K562 (cell line): ENCODE results near the gene NBR1. TPM values are rescaled to one million over a fixed set of nuclear protein-coding genes. Genes with fewer than 3 reads are reported as not detected.

ENCODE experiments used
- ARID3A ChIP-seq: IDR thresholded peaks from 2 replicates; pipeline ENCODE4 v1.6.1; 2012; ENCODE audit warnings: low read depth, low read length, improper control_type of control experiment, borderline replicate concordance
- C11orf30 ChIP-seq: fragments of 450-650 bp; IDR thresholded peaks from 2 replicates; pipeline ENCODE4 v1.6.1; 2016; ENCODE audit warnings: low read depth, mild to moderate bottlenecking
- ELF2 ChIP-seq: fragments of 250-450 bp; sonication (Bioruptor Pico); IDR thresholded peaks from 2 replicates; pipeline ENCODE4 v1.5.0; 2021; ENCODE audit warnings: mild to moderate bottlenecking
- FOXO4 ChIP-seq: fragments of 450-650 bp; formaldehyde crosslinking; IDR thresholded peaks from 2 replicates; pipeline ENCODE4 v1.4.0; 2020; ENCODE audit warnings: mild to moderate bottlenecking, moderate library complexity
- GATA2 ChIP-seq: sonication (generic); formaldehyde crosslinking; IDR thresholded peaks from 2 replicates; pipeline ENCODE4 v1.4.0; 2020; ENCODE audit warnings: mild to moderate bottlenecking, missing genetic modification reagents
- GMEB1 ChIP-seq: fragments of 250-450 bp; sonication (Bioruptor Pico); IDR thresholded peaks from 2 replicates; pipeline ENCODE4 v1.4.0; 2020; ENCODE audit warnings: mild to moderate bottlenecking
- HOXB6 ChIP-seq: fragments of 250-450 bp; sonication (Bioruptor Pico); IDR thresholded peaks from 2 replicates; pipeline ENCODE4 v1.5.1; 2022; ENCODE audit warnings: mild to moderate bottlenecking, borderline replicate concordance
- ID3 ChIP-seq, 2 experiments: fragments of 250-450 bp in 1 of 2; fragments of 450-650 bp in 1 of 2; sonication (Bioruptor Pico) in 1 of 2; IDR thresholded peaks; 2 replicates each; pipeline versions ENCODE4 v1.6.1 to v1.8.0; 2016 to 2021; ENCODE audit warnings: mild to moderate bottlenecking in 2 of 2, moderate library complexity in 2 of 2, missing compliant biosample characterization in 1 of 2, missing genetic modification characterization in 1 of 2
- MTA3 ChIP-seq: fragments of 450-650 bp; formaldehyde crosslinking; IDR thresholded peaks from 2 replicates; pipeline ENCODE4 v1.6.1; 2017; ENCODE audit warnings: mild to moderate bottlenecking, borderline replicate concordance
- NFE2L1 ChIP-seq: fragments of 450-650 bp; IDR thresholded peaks from 2 replicates; pipeline ENCODE4 v1.6.1; 2016; ENCODE audit warnings: missing genetic modification characterization, low read depth, mild to moderate bottlenecking, missing compliant biosample characterization, moderate library complexity, borderline replicate concordance
- NR2C1 ChIP-seq, 2 experiments: fragments of 450-650 bp; IDR thresholded peaks; 2 replicates each; pipeline ENCODE4 v1.6.1; 2017; ENCODE audit warnings: mild to moderate bottlenecking in 2 of 2, antibody characterized with exemption in 1 of 2, inconsistent platforms in 1 of 2, missing compliant biosample characterization in 1 of 2, missing genetic modification characterization in 1 of 2
- SMAD4 ChIP-seq: fragments of 250-450 bp; sonication (Bioruptor Pico); conservative IDR thresholded peaks from 2 replicates; pipeline ENCODE4 v1.8.0; 2021; ENCODE audit warnings: inconsistent platforms, mild to moderate bottlenecking, moderate library complexity
- SPI1 ChIP-seq: IDR thresholded peaks from 2 replicates; pipeline ENCODE4 v1.6.1; 2011; ENCODE audit warnings: low read depth, low read length, control low read depth, borderline replicate concordance
- TFE3 ChIP-seq: fragments of 450-650 bp; formaldehyde crosslinking; IDR thresholded peaks from 2 replicates; pipeline ENCODE4 v1.4.0; 2020; ENCODE audit warnings: mild to moderate bottlenecking, mixed read lengths
- YY1 ChIP-seq, 3 experiments: IDR thresholded peaks; 2 replicates each; pipeline ENCODE4 v1.6.1; 2011; ENCODE audit warnings: low read length in 2 of 3, mild to moderate bottlenecking in 2 of 3, moderate library complexity in 2 of 3, borderline replicate concordance in 1 of 3, control low read depth in 1 of 3, low read depth in 1 of 3; ENCODE audit not compliant: insufficient read depth in 3 of 3, insufficient replicate concordance in 2 of 3, control insufficient read depth in 1 of 3, insufficient read length in 1 of 3; ENCODE audit errors: extremely low read depth in 1 of 3
- ZNF174 ChIP-seq: fragments of 250-450 bp; sonication (Bioruptor Pico); IDR thresholded peaks from 2 replicates; pipeline ENCODE4 v1.4.0; 2020; ENCODE audit warnings: mild to moderate bottlenecking
- ZNF316 ChIP-seq: fragments of 450-650 bp; IDR thresholded peaks from 2 replicates; pipeline ENCODE4 v1.6.1; 2016
- ZNF512 ChIP-seq: IDR thresholded peaks from 2 replicates; pipeline ENCODE4 v1.6.1; 2016; ENCODE audit warnings: missing genetic modification characterization, missing compliant biosample characterization
- polyA plus RNA-seq, 8 experiments: library from polyadenylated mRNA; depleted of rRNA in 4 of 8; stranded (reverse) in 5 of 8; unstranded in 3 of 8; fragments of >200 nt; fragmentation: Nextera tagmentation in 2 of 8; fragmentation: Illumina TruSeq in 1 of 8; extraction: Ambion mirVana in 2 of 8; extraction: Trizol in 1 of 8; gene quantifications; 2 replicates each; pipeline versions ENCODE4 v1.2.1 to v1.2.3, GENCODE V29; 2011 to 2014; ENCODE audit warnings: inconsistent platforms in 1 of 8, missing spikeins in 1 of 8
- total RNA-seq, 7 experiments: library from RNA; depleted of rRNA in 6 of 7; stranded (reverse); fragments of >200 nt in 6 of 7; fragmentation: Illumina TruSeq in 2 of 7; extraction: Trizol in 2 of 7; gene quantifications; 2 replicates each; pipeline versions ENCODE4 v1.2.1 to v1.2.3, GENCODE V29; 2011 to 2021; ENCODE audit warnings: low replicate concordance in 1 of 7

Gene NBR1
- total and polyA plus RNA-seq, 9 of the 15 experiments (the other 6 are each of a cell fraction or from before 2014, with no cell fraction given) = 4.2 to 70.1 (median 39.9) TPM

GRCh38 chr17:43169561-43170139 is 1.4 kb upstream of the NBR1 start (continued):
- TF ChIP-seq FOXO4 (CRISPR knock-in tag) = no peak
- TF ChIP-seq HOXB6 (CRISPR knock-in tag) = no peak
- no peak for TF ChIP-seq ARID3A
- no peak for TF ChIP-seq TFE3
- TF ChIP-seq GATA2 = no peak
- TF ChIP-seq ELF2 = no peak
- no peak for TF ChIP-seq GMEB1 (CRISPR knock-in tag)
- TF ChIP-seq SPI1 = no peak
- TF ChIP-seq ID3 (CRISPR knock-in tag; IDR thresholded peaks at IDR 0.05) = no peak
- peak; percentile 73 for TF ChIP-seq ID3 (tag; IDR thresholded peaks at IDR 0.05)
- TF ChIP-seq ZNF174 (CRISPR knock-in tag) = no peak
- TF ChIP-seq ZNF512 = no peak
- TF ChIP-seq SMAD4 (CRISPR knock-in tag) = no peak
- TF ChIP-seq NR2C1 (IDR thresholded peaks at IDR 0.05) = no peak
- TF ChIP-seq NR2C1 (tag; IDR thresholded peaks at IDR 0.05) = no peak
- no peak for TF ChIP-seq NFE2L1 (tag)
- no peak for TF ChIP-seq MTA3
- no peak for TF ChIP-seq C11orf30
- peak in 1 of 3 experiments; percentile 66 for TF ChIP-seq YY1 (IDR thresholded peaks at IDR 0.05; ENCODE audit: borderline replicate concordance in 1 of 3, control insufficient read depth in 1 of 3, extremely low read depth in 1 of 3, insufficient read depth in 3 of 3, insufficient read length in 1 of 3, insufficient replicate concordance in 2 of 3, low read depth in 1 of 3, low read length in 2 of 3)
- no peak for TF ChIP-seq ZNF316
